IMR-90 (cell line): Measurements from ENCODE around the gene GATD1. TPM values are rescaled to one million over a fixed set of nuclear protein-coding genes. Genes with fewer than 3 reads are reported as not detected.
A peak's percentile ranks its signal among the peaks of the same experiment; 100 is the strongest.

Experiments used
- ATAC-seq: fragments of 200-7000 bp; cut with Tn5 transposase; 2 replicates; pipeline ENCODE4 v1.9.1; 2020; ENCODE audit warnings: low read depth, mild to moderate bottlenecking, moderate library complexity
- BruUV-seq: library from RNA; stranded (reverse); fragments of 400-500 nt; replicated peaks from 2 replicates; lab custom pipeline; 2021; lab: Mats Ljungman, UMichigan
- CTCF ChIA-PET: fragments of 300-600 bp; formaldehyde crosslinking; extraction: SDS; loops from one replicate; lab custom pipeline; 2021; ENCODE audit warnings: antibody characterized with exemption; lab: Yijun Ruan, JAX
- POLR2A ChIA-PET: fragments of 300-600 bp; sonication (Branson Sonifier 250); formaldehyde crosslinking; loops from one replicate; lab custom pipeline; 2022; ENCODE audit warnings: antibody characterized with exemption; ENCODE audit not compliant: unreplicated experiment; lab: Charles Lee
- DNase-seq: peaks from one replicate; pipeline ENCODE4 v3.0.0; 2013
- H2AFZ ChIP-seq: replicated peaks from 2 replicates; pipeline ENCODE3; 2013; ENCODE audit warnings: low read length, mild to moderate bottlenecking; ENCODE audit not compliant: poor library complexity
- H2AK5ac ChIP-seq: 2 replicates; pipeline ENCODE4 v1.6.1; 2013; ENCODE audit warnings: low read depth, low read length, inconsistent platforms
- H2AK9ac ChIP-seq: replicated peaks from 2 replicates; pipeline ENCODE3; 2013; ENCODE audit warnings: mild to moderate bottlenecking, low read depth, low read length, moderate library complexity; ENCODE audit not compliant: poor library complexity
- H2BK120ac ChIP-seq: 2 replicates; pipeline ENCODE4 v1.6.1; 2013; ENCODE audit warnings: low read depth, low read length, inconsistent platforms
- H2BK15ac ChIP-seq: 3 replicates; pipeline ENCODE4 v1.6.1; 2013; ENCODE audit warnings: low read depth, low read length, inconsistent platforms
- H2BK20ac ChIP-seq: 2 replicates; pipeline ENCODE4 v1.6.1; 2013; ENCODE audit warnings: low read depth, mild to moderate bottlenecking, inconsistent platforms, low read length, moderate library complexity
- H2BK5ac ChIP-seq: 2 replicates; pipeline ENCODE4 v1.6.1; 2013; ENCODE audit warnings: mild to moderate bottlenecking, low read depth, low read length, inconsistent platforms; ENCODE audit not compliant: poor library complexity, severe bottlenecking
- H3K14ac ChIP-seq: replicated peaks from 2 replicates; pipeline ENCODE4 v1.6.1; 2013; ENCODE audit warnings: low read depth, low read length, inconsistent platforms
- H3K18ac ChIP-seq: 2 replicates; pipeline ENCODE4 v1.6.1; 2013; ENCODE audit warnings: low read depth, low read length, control low read depth
- H3K23ac ChIP-seq: 2 replicates; pipeline ENCODE4 v1.6.1; 2013; ENCODE audit warnings: low read depth, low read length, inconsistent platforms
- H3K27ac ChIP-seq: 2 replicates; pipeline ENCODE4 v1.5.1; 2013; ENCODE audit warnings: mild to moderate bottlenecking, control low read depth, low read length; ENCODE audit not compliant: insufficient read depth
- H3K27me3 ChIP-seq: 2 replicates; pipeline ENCODE4 v1.6.1; 2013; ENCODE audit warnings: low read length; ENCODE audit not compliant: control insufficient read depth, insufficient read depth
- H3K36me3 ChIP-seq: 2 replicates; pipeline ENCODE4 v1.6.1; 2013; ENCODE audit warnings: low read length, mixed read lengths; ENCODE audit not compliant: control insufficient read depth, insufficient read depth
- H3K4ac ChIP-seq: 2 replicates; pipeline ENCODE4 v1.6.1; 2013; ENCODE audit warnings: low read depth, low read length, inconsistent platforms
- H3K4me1 ChIP-seq: 2 replicates; pipeline ENCODE4 v1.6.1; 2013; ENCODE audit warnings: low read length, mixed read lengths; ENCODE audit not compliant: control insufficient read depth, insufficient read depth
- H3K4me2 ChIP-seq: 2 replicates; pipeline ENCODE4 v1.6.1; 2013; ENCODE audit warnings: low read depth, mild to moderate bottlenecking, control low read depth, low read length, moderate library complexity
- H3K4me3 ChIP-seq: 2 replicates; pipeline ENCODE4 v1.5.1; 2013; ENCODE audit warnings: low read depth, mild to moderate bottlenecking, control low read depth, low read length, moderate library complexity; ENCODE audit not compliant: insufficient read depth
- H3K56ac ChIP-seq: 2 replicates; pipeline ENCODE4 v1.6.1; 2013; ENCODE audit warnings: low read length, inconsistent platforms; ENCODE audit not compliant: insufficient read depth; ENCODE audit errors: extremely low read depth
- H3K79me1 ChIP-seq, 2 experiments: 2 replicates each; pipeline ENCODE4 v1.6.1; 2013; ENCODE audit warnings: low read length in 2 of 2, inconsistent platforms in 1 of 2, low read depth in 1 of 2
- H3K9ac ChIP-seq: 2 replicates; pipeline ENCODE4 v1.6.1; 2013; ENCODE audit warnings: low read depth, low read length, control low read depth
- H3K9me1 ChIP-seq: 2 replicates; pipeline ENCODE4 v1.6.1; 2013; ENCODE audit warnings: low read length, inconsistent platforms; ENCODE audit not compliant: insufficient read depth
- H3K9me3 ChIP-seq: 2 replicates; pipeline ENCODE4 v1.6.1; 2013; ENCODE audit warnings: low read length; ENCODE audit not compliant: control insufficient read depth, insufficient read depth
- H4K20me1 ChIP-seq: 2 replicates; pipeline ENCODE4 v1.6.1; 2013; ENCODE audit warnings: low read length, inconsistent platforms; ENCODE audit not compliant: insufficient read depth
- H4K5ac ChIP-seq: 2 replicates; pipeline ENCODE4 v1.6.1; 2013; ENCODE audit warnings: mild to moderate bottlenecking, low read depth, low read length, control low read depth
- H4K8ac ChIP-seq, 2 experiments: 2 replicates each; pipeline ENCODE4 v1.6.1; 2013; ENCODE audit warnings: low read depth in 2 of 2, low read length in 2 of 2, control low read depth in 1 of 2, inconsistent platforms in 1 of 2
- H4K91ac ChIP-seq: 2 replicates; pipeline ENCODE4 v1.6.1; 2013; ENCODE audit warnings: low read depth, low read length, inconsistent platforms; ENCODE audit not compliant: insufficient read depth
- BHLHE40 ChIP-seq: fragments of 150-350 bp; IDR thresholded peaks from 2 replicates; pipeline ENCODE4 v1.6.1; 2016; ENCODE audit warnings: mild to moderate bottlenecking, low read depth, low read length
- POLR2A ChIP-seq: IDR thresholded peaks from 2 replicates; pipeline ENCODE4 v1.6.1; 2012; ENCODE audit warnings: mild to moderate bottlenecking, low read depth, low read length
- RFX5 ChIP-seq: IDR thresholded peaks from 2 replicates; pipeline ENCODE4 v1.8.0; 2012; ENCODE audit warnings: low read depth, mild to moderate bottlenecking, low read length, moderate library complexity
- SMC3 ChIP-seq: fragments of 150-350 bp; IDR thresholded peaks from 2 replicates; pipeline ENCODE4 v1.6.1; 2016; ENCODE audit warnings: low read depth, mild to moderate bottlenecking, antibody characterized with exemption, low read length, moderate library complexity
- WGBS, 2 experiments: methylation state at CpG; one replicate each; pipeline versions ENCODE4 v1.1.5 to v1.1.7; 2013; ENCODE audit warnings: missing lambda C conversion rate in 2 of 2; ENCODE audit not compliant: insufficient read length in 1 of 2; ENCODE audit errors: extremely low coverage in 2 of 2; 5-methylcytosine and 5-hydroxymethylcytosine counted together
- dilution Hi-C: fragments of 300-500 bp; cut with HindIII; formaldehyde crosslinking; loops from one replicate; pipeline ENCODE4 v1.14.3; 2018; ENCODE audit warnings: low sequenced_read_pairs; ENCODE audit not compliant: unreplicated experiment
- in situ Hi-C: fragments of 300-500 bp; cut with MboI; formaldehyde crosslinking; loops from 3 replicates; pipeline ENCODE4 v1.14.3; 2019; ENCODE audit warnings: low sequenced_read_pairs, inconsistent platforms, mixed read lengths
- intact Hi-C: fragments of 100-400 bp; cut with micrococcal nuclease; formaldehyde crosslinking; loops from 2 replicates; pipeline ENCODE4 v1.10.0; 2022
- polyA plus RNA-seq, 3 experiments: library from polyadenylated mRNA; depleted of rRNA; stranded (reverse); fragments of >200 nt; gene quantifications; 2 replicates each; pipeline ENCODE4 v1.2.3, GENCODE V29; 2012; ENCODE audit warnings: low replicate concordance in 1 of 3
- total RNA-seq: library from RNA; depleted of rRNA; stranded (reverse); fragments of >200 nt; gene quantifications from 2 replicates; pipeline ENCODE4 v1.2.3, GENCODE V29; 2012

Gene GATD1
- total and polyA plus RNA-seq, 2 of the 4 experiments (the other 2 are of a cell fraction) = 3.0 to 52.5 TPM

GRCh38 chr11:825366-826226 lies 48.3 kb upstream of the GATD1 start:
- H4K5ac ChIP-seq = no peak overlapping the region
- no peak overlapping the region for H3K4ac ChIP-seq
- no peak overlapping the region for H2BK120ac ChIP-seq
- no peak overlapping the region for H3K14ac ChIP-seq
- TF ChIP-seq RFX5 (no peak), SMC3 (no peak), BHLHE40 (no peak), POLR2A (peak; percentile 44; the same call in 1 of the 2 replicates)
- H3K4me3 ChIP-seq = no peak overlapping the region
- no peak overlapping the region for H3K27ac ChIP-seq
- H2BK20ac ChIP-seq = no peak overlapping the region
- H2AFZ ChIP-seq = no peak overlapping the region
- dilution Hi-C loops = no loop called here
- peak overlapping the region; percentile 24 for H2AK9ac ChIP-seq
- no peak overlapping the region for H3K18ac ChIP-seq
- no peak overlapping the region for H3K56ac ChIP-seq
- no peak overlapping the region for H3K4me2 ChIP-seq
- H2BK5ac ChIP-seq = no peak overlapping the region
- no peak overlapping the region for H2AK5ac ChIP-seq
- ATAC-seq (no peak), DNase-seq (no peak)
- WGBS, 2 experiments = 93% methylated on average over 3 of the region's 12 CpGs; no CpG with 5 or more reads in 1 of the 2 experiments
- H2BK15ac ChIP-seq = no peak overlapping the region
- BruUV-seq = no TSS peak
- peaks cover 6% of the 10 kb centered on the region; the same call in 1 of the 2 replicates for H3K27me3 ChIP-seq
- in situ Hi-C loops = no loop called here
- ChIA-PET POLR2A (interaction anchor here (0.6 kb wide), 1 partner anchor 10 kb away, joined by 3 read pairs; no protein-coding TSS in a partner anchor), CTCF (no interaction called here)
- H3K4me1 ChIP-seq = peaks cover 23% of the 10 kb centered on the region
- H4K91ac ChIP-seq = no peak overlapping the region
- H3K79me1 ChIP-seq = peaks cover 16 to 21% of the 10 kb centered on the region in 2 experiments
- intact Hi-C loops = no loop called here
- H3K9me1 ChIP-seq = peaks cover 13% of the 10 kb centered on the region
- no peak overlapping the region for H3K23ac ChIP-seq
- H3K9me3 ChIP-seq = no peaks in the 10 kb centered on the region
- H4K8ac ChIP-seq = no peak overlapping the region
- no peak overlapping the region for H3K9ac ChIP-seq
- peaks cover 33% of the 10 kb centered on the region for H4K20me1 ChIP-seq
- H3K36me3 ChIP-seq = peaks cover 30% of the 10 kb centered on the region
